RWPE2 (cell line): Measurements from ENCODE around the gene SUCNR1.

Experiments
- ATAC-seq: fragments of 200-7000 bp; cut with Tn5 transposase; 3 replicates; pipeline ENCODE4 v1.9.1; 2021; ENCODE audit warnings: low read depth
- DNase-seq: peaks from one replicate; pipeline ENCODE4 v3.0.0-alpha.2; 2020; ENCODE audit warnings: low spot score
- H3K27ac ChIP-seq: fragments of 450-650 bp; 2 replicates; pipeline ENCODE4 v1.5.1; 2017; ENCODE audit warnings: mild to moderate bottlenecking; ENCODE audit not compliant: poor library complexity, severe bottlenecking
- H3K27me3 ChIP-seq: fragments of 250-450 bp; sonication (Bioruptor Pico); 2 replicates; pipeline ENCODE4 v1.5.1; 2021; ENCODE audit warnings: mild to moderate bottlenecking, moderate library complexity; ENCODE audit not compliant: insufficient read depth, poor library complexity, severe bottlenecking
- H3K36me3 ChIP-seq: fragments of 250-450 bp; sonication (Bioruptor Pico); 2 replicates; pipeline ENCODE4 v1.5.1; 2020; ENCODE audit warnings: low read depth, mild to moderate bottlenecking, moderate library complexity
- H3K4me1 ChIP-seq: fragments of 250-450 bp; sonication (Bioruptor Pico); 2 replicates; pipeline ENCODE4 v1.5.1; 2021; ENCODE audit warnings: mild to moderate bottlenecking, moderate library complexity; ENCODE audit not compliant: insufficient read depth, poor library complexity, severe bottlenecking
- H3K4me3 ChIP-seq: fragments of 250-450 bp; sonication (Bioruptor Pico); 2 replicates; pipeline ENCODE4 v1.5.1; 2021; ENCODE audit warnings: mild to moderate bottlenecking, moderate library complexity; ENCODE audit not compliant: severe bottlenecking
- H3K9me3 ChIP-seq: fragments of 250-450 bp; sonication (Bioruptor Pico); 2 replicates; pipeline ENCODE4 v1.5.1; 2021; ENCODE audit warnings: mild to moderate bottlenecking, moderate library complexity; ENCODE audit not compliant: severe bottlenecking
- CTCF ChIP-seq: fragments of 450-650 bp; IDR thresholded peaks from one replicate; pipeline ENCODE4 v1.5.1; 2017; ENCODE audit warnings: mild to moderate bottlenecking, moderate library complexity; ENCODE audit not compliant: poor library complexity, severe bottlenecking

SUCNR1 gene

GRCh38 chr3:151933234-151933853, 59.9 kb downstream of the SUCNR1 start:
- no peak for ATAC-seq
- no peak for TF ChIP-seq CTCF
- Histone ChIP-seq H3K4me3 (no peak overlapping the region), H3K4me1 (no peaks in the 10 kb centered on the region), H3K36me3 (no peaks in the 10 kb centered on the region), H3K27me3 (no peaks in the 10 kb centered on the region), H3K27ac (no peak overlapping the region), H3K9me3 (no peaks in the 10 kb centered on the region)
- DNase-seq: no peak
